Sigmoid colon (tissue), 7 donors: ENCODE measurements around the gene RPLP1. TPM values are rescaled to one million over a fixed set of nuclear protein-coding genes. Genes with fewer than 3 reads are reported as not detected.
A peak's percentile ranks its signal among the peaks of the same experiment; 100 is the strongest.

Source experiments
- DNase-seq: peaks from one replicate; pipeline ENCODE4 v3.0.0-alpha.2; 2019
- H3K27ac ChIP-seq, 4 donors: fragments of 200-600 bp; sonication (generic); one replicate each; pipeline ENCODE4 v1.5.1; 2016 to 2019; ENCODE audit warnings: mild to moderate bottlenecking in 1 of 4
- H3K27me3 ChIP-seq, 3 donors: fragments of 200-600 bp; sonication (generic); one replicate each; pipeline ENCODE4 v1.5.1; 2019; ENCODE audit warnings: mild to moderate bottlenecking in 1 of 3
- H3K36me3 ChIP-seq, 4 donors: fragments of 200-600 bp; sonication (generic); one replicate each; pipeline ENCODE4 v1.5.1; 2016 to 2019
- H3K4me1 ChIP-seq, 4 donors: fragments of 200-600 bp; sonication (generic); one replicate each; pipeline ENCODE4 v1.5.1; 2017 to 2019
- H3K4me3 ChIP-seq, 4 donors: fragments of 200-600 bp; sonication (generic); one replicate each; pipeline ENCODE4 v1.5.1; 2017 to 2019; ENCODE audit warnings: mild to moderate bottlenecking in 2 of 4, moderate library complexity in 1 of 4
- H3K9me3 ChIP-seq, 4 donors: fragments of 200-600 bp in 3 of 4; sonication (generic) in 3 of 4; one replicate each; pipeline versions ENCODE4 v1.5.1 to v1.6.1; 2013 to 2019
- CTCF ChIP-seq, 4 experiments: fragments of 450-650 bp in 3 of 4; fragments of 200-600 bp in 1 of 4; IDR thresholded peaks; one replicate each; pipeline ENCODE4 v1.5.1; 2016 to 2019; ENCODE audit warnings: antibody characterized with exemption in 4 of 4, mild to moderate bottlenecking in 3 of 4, moderate library complexity in 2 of 4
- EP300 ChIP-seq, 4 donors: sonication (generic); formaldehyde crosslinking; IDR thresholded peaks; one replicate each; pipeline ENCODE4 v1.6.1; 2017; ENCODE audit warnings: antibody characterized with exemption in 4 of 4
- POLR2A ChIP-seq, 2 donors: fragments of 450-650 bp; IDR thresholded peaks; one replicate each; pipeline ENCODE4 v1.6.1; 2016; ENCODE audit warnings: antibody characterized with exemption in 2 of 2, mild to moderate bottlenecking in 2 of 2, moderate library complexity in 2 of 2
- POLR2AphosphoS5 ChIP-seq, 4 donors: sonication (generic); formaldehyde crosslinking; IDR thresholded peaks; one replicate each; pipeline ENCODE4 v1.6.1; 2017; ENCODE audit warnings: antibody characterized with exemption in 4 of 4
- WGBS, 2 donors: extraction: QIAGEN DNeasy Blood & Tissue Kit; methylation state at CpG; one replicate each; pipeline ENCODE4 v1.1.7; 2013; 5-methylcytosine and 5-hydroxymethylcytosine counted together
- intact Hi-C: fragments of 100-400 bp; cut with DNase I; formaldehyde crosslinking; loops from one replicate; pipeline ENCODE4 v1.15.1; 2023
- polyA plus RNA-seq, 3 donors: library from polyadenylated mRNA; stranded (reverse); fragments of 200-250 nt; gene quantifications; one replicate each; pipeline ENCODE4 v1.2.3, GENCODE V29; 2013
- total RNA-seq, 4 donors: library from RNA; depleted of rRNA; stranded (reverse); fragments of >200 nt; gene quantifications; one replicate each; pipeline ENCODE4 v1.1.0, GENCODE V29; 2016
- donor health status: healthy with polysubstance abuse.
- donor health status: Bipolar disorder and iron deficiency.
- donor health status: healthy.

RPLP1 gene
- total and polyA plus RNA-seq, 7 donors = 1,053 to 2,471 (median 1,114) TPM

- DNase-seq = no peak
- intact Hi-C loops = no loop called here
- Histone ChIP-seq H3K4me3 (no peak overlapping the region), H3K27me3 (no peaks in the 10 kb centered on the region), H3K4me1 (peaks cover 0 to 10% (median 0%) of the 10 kb centered on the region in 4 donors), H3K36me3 (no peaks in the 10 kb centered on the region), H3K9me3 (no peaks in the 10 kb centered on the region), H3K27ac (no peak overlapping the region)
- WGBS, 2 donors = 93 to 95% methylated on average over 3 of the region's 3 CpGs
- TF ChIP-seq POLR2A (IDR thresholded peaks at IDR 0.05) (no peak), CTCF (IDR thresholded peaks at IDR 0.05) (no peak), POLR2AphosphoS5 (IDR thresholded peaks at IDR 0.05) (no peak), EP300 (IDR thresholded peaks at IDR 0.05) (no peak)
These were observed 34.0 kb downstream of the RPLP1 start for GRCh38 chr15:69486481-69487110.

GRCh38 chr15:69489073-69489571 lies 36.5 kb downstream of the RPLP1 start:
- Histone ChIP-seq H3K27ac (peak overlapping the region in 3 of 4 donors; percentile 26 to 49 (median 38)), H3K36me3 (no peaks in the 10 kb centered on the region), H3K27me3 (no peaks in the 10 kb centered on the region), H3K4me1 (peaks cover 0 to 10% (median 0%) of the 10 kb centered on the region in 4 donors), H3K4me3 (no peak overlapping the region), H3K9me3 (no peaks in the 10 kb centered on the region)
- no peak for TF ChIP-seq POLR2A (IDR thresholded peaks at IDR 0.05)
- no peak for TF ChIP-seq CTCF (IDR thresholded peaks at IDR 0.05)
- peak in 1 of 4 donors; percentile 14 for TF ChIP-seq POLR2AphosphoS5 (IDR thresholded peaks at IDR 0.05)
- no peak for TF ChIP-seq EP300 (IDR thresholded peaks at IDR 0.05)
- no peak for DNase-seq
- intact Hi-C loops = no loop called here
- WGBS, 2 donors = 71 to 82% methylated on average over 3 of the region's 3 CpGs

- Histone ChIP-seq H3K4me3 (no peak overlapping the region), H3K36me3 (no peaks in the 10 kb centered on the region), H3K4me1 (peaks cover 0 to 10% (median 0%) of the 10 kb centered on the region in 4 donors), H3K27ac (peak overlapping the region; percentile 36 to 46 (median 44)), H3K9me3 (no peaks in the 10 kb centered on the region), H3K27me3 (no peaks in the 10 kb centered on the region)
- DNase-seq = no peak
- 69 to 73% methylated on average over 11 of the region's 11 CpGs for WGBS, 2 donors
- no peak for TF ChIP-seq CTCF (IDR thresholded peaks at IDR 0.05)
- TF ChIP-seq POLR2AphosphoS5 (IDR thresholded peaks at IDR 0.05) = no peak
- no peak for TF ChIP-seq EP300 (IDR thresholded peaks at IDR 0.05)
- no peak for TF ChIP-seq POLR2A (IDR thresholded peaks at IDR 0.05)
- intact Hi-C loops = no loop called here
These were observed 37.9 kb downstream of the RPLP1 start for GRCh38 chr15:69490356-69491037.

- Histone ChIP-seq H3K9me3 (no peaks in the 10 kb centered on the region), H3K4me1 (peaks cover 0 to 10% (median 0%) of the 10 kb centered on the region in 4 donors), H3K4me3 (no peak overlapping the region), H3K27ac (peak overlapping the region; percentile 36 to 46 (median 44)), H3K36me3 (no peaks in the 10 kb centered on the region), H3K27me3 (no peaks in the 10 kb centered on the region)
- TF ChIP-seq EP300 (IDR thresholded peaks at IDR 0.05) = no peak
- no peak for TF ChIP-seq POLR2A (IDR thresholded peaks at IDR 0.05)
- TF ChIP-seq POLR2AphosphoS5 (IDR thresholded peaks at IDR 0.05) = peak in 1 of 4 donors; percentile 19
- TF ChIP-seq CTCF (IDR thresholded peaks at IDR 0.05) = no peak
- 30 to 66% methylated on average over 3 of the region's 3 CpGs for WGBS, 2 donors
- intact Hi-C loops = no loop called here
- DNase-seq = peak; percentile 72
These were observed 38.5 kb downstream of the RPLP1 start for GRCh38 chr15:69491038-69491505.
